BJ (cell line): ENCODE results near the gene CSF2. TPM values are rescaled to one million over a fixed set of nuclear protein-coding genes. Genes with fewer than 3 reads are reported as not detected.

Experiments used
- CTCF ChIA-PET: fragments of 350-600 bp; formaldehyde crosslinking; extraction: SDS; loops from one replicate; lab custom pipeline; 2021; ENCODE audit warnings: antibody characterized with exemption, inconsistent platforms; lab: Yijun Ruan, JAX
- POLR2A ChIA-PET: fragments of 300-600 bp; sonication (Branson Sonifier 250); formaldehyde crosslinking; extraction: SDS; loops from one replicate; lab custom pipeline; 2021; ENCODE audit warnings: antibody characterized with exemption; lab: Charles Lee
- DNase-seq: peaks from one replicate; pipeline ENCODE4 v3.0.0-alpha.2; 2011; ENCODE audit warnings: low read depth
- H3K27me3 ChIP-seq: 2 replicates; pipeline ENCODE4 v1.6.0; 2011; ENCODE audit warnings: low read length; ENCODE audit not compliant: control insufficient read depth, insufficient read depth
- H3K36me3 ChIP-seq: 2 replicates; pipeline ENCODE4 v1.5.1; 2011; ENCODE audit warnings: low read length; ENCODE audit not compliant: control insufficient read depth, insufficient read depth
- H3K4me3 ChIP-seq: 2 replicates; pipeline ENCODE4 v1.5.1; 2011; ENCODE audit warnings: low read depth, mild to moderate bottlenecking, control low read depth, low read length
- polyA plus RNA-seq: library from polyadenylated mRNA; depleted of rRNA; stranded (reverse); fragments of >200 nt; gene quantifications from 2 replicates; pipeline ENCODE4 v1.2.3, GENCODE V29; 2011
- TF ChIP-seq, protein P1 (sequence below): IDR thresholded peaks from 2 replicates; pipeline ENCODE4 v1.5.1; 2011; ENCODE audit warnings: low read depth, mild to moderate bottlenecking, control low read depth, inconsistent platforms, low read length, moderate library complexity; ENCODE audit not compliant: insufficient read depth

Gene CSF2
- polyA plus RNA-seq, 1 experiment: not detected

DNA sequence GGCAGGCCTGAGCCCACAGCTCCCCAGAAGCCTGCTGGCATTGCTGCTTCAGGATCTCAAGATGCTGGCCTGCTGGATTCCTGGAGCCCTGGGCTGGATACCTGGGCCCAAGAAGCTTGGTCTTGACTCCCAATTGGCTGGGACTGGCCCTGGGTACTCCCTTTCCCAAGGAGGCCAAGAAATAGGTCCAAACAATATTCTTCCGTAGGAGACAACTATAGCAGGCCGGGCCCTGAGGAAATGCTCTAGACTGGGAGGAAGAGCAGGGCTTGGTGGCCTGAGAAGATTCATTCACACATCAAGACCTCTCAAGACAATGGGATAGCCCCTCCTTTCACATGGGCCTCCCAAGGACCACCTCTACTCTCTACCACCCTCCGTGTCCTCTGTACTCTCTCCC is 7.9 kb downstream of the CSF2 start:
- Histone ChIP-seq H3K4me3 (no peak overlapping the region), H3K36me3 (no peaks in the 10 kb centered on the region), H3K27me3 (no peaks in the 10 kb centered on the region)
- DNase-seq: no peak
- TF ChIP-seq, protein P1, sequence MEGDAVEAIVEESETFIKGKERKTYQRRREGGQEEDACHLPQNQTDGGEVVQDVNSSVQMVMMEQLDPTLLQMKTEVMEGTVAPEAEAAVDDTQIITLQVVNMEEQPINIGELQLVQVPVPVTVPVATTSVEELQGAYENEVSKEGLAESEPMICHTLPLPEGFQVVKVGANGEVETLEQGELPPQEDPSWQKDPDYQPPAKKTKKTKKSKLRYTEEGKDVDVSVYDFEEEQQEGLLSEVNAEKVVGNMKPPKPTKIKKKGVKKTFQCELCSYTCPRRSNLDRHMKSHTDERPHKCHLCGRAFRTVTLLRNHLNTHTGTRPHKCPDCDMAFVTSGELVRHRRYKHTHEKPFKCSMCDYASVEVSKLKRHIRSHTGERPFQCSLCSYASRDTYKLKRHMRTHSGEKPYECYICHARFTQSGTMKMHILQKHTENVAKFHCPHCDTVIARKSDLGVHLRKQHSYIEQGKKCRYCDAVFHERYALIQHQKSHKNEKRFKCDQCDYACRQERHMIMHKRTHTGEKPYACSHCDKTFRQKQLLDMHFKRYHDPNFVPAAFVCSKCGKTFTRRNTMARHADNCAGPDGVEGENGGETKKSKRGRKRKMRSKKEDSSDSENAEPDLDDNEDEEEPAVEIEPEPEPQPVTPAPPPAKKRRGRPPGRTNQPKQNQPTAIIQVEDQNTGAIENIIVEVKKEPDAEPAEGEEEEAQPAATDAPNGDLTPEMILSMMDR: no peak
- POLR2A ChIA-PET: no interaction called here
- CTCF ChIA-PET: interaction anchor here (1.5 to 2.3 kb wide), 2 partner anchors 18 to 109 kb away, joined by 4 to 5 read pairs; no protein-coding TSS in a partner anchor

DNA sequence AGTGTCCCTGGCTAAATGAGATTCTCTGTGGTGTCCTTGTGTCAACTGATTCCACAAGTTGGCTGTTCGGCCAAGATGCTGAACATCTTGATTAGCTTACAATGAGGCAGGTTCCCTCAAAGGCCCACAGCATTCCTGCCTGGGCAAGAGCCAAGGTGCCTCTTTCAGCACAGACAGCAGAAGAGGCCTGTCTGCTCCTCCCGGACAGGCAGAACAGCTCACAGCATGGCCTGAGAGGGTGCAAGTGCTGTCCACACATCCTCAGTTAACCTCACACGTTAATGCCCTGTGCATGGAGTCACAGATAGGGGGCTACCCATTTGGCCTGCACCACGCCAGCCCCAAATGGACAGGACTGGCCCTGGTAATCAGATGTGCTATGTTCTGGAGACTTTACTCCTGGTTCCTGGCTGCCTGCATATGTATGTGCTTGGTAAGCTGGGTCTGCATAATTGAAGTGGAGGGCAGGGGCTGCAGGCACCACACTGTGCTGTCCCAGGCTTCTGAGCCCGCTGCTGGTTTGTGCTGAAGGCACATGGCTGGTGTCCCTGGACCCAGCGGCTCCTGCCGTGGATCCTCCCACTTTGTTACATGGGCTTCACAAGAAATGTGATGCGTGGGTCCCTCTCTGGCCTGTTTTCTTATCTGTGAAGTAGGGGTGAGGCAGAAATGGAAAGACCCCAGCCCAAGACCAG is 8.9 kb downstream of the CSF2 start:
- Histone ChIP-seq H3K27me3 (no peaks in the 10 kb centered on the region), H3K4me3 (no peak overlapping the region), H3K36me3 (no peaks in the 10 kb centered on the region)
- DNase-seq: no peak
- POLR2A ChIA-PET: interaction anchor here (0.6 kb wide), 1 partner anchor 9 kb away, joined by 3 read pairs; the partner anchor contains the start of gene CSF2
- TF ChIP-seq, protein P1: no peak
- CTCF ChIA-PET: interaction anchor here (1.0 to 1.5 kb wide), 3 partner anchors 9 to 108 kb away, joined by 3 to 4 read pairs (median 3); partner anchors contain the start of gene CSF2

DNA sequence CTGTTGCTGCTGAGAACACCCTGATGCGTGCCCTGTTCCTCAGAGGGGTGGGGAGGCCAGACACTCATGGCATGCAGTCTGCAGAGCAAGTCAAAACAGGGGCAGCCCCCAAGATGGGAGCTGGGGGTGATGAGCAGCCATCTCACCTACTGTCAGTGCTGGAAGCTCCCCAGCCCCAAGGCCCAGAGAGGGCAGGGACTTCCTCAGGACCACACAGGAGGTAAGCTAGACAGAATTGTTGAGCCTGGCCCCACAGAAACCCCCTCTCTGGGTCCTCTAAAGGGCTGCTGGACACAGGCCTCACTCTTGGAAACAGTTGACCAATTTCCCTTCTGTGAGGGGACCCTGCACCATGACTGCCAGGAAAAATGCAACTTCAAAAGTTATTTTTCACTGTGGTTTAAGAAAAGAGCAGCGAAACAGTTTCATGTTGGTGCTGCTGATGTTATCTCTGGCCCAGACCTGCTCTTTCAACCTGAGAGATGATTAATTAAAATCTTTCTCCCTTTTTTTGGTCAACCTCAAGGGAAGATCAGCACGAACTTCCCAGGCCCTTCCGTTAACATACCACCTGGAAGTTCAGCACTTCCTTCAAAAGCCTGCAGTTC is 9.6 kb downstream of the CSF2 start:
- POLR2A ChIA-PET: interaction anchor here (0.6 kb wide), 1 partner anchor 9 kb away, joined by 3 read pairs; the partner anchor contains the start of gene CSF2
- H3K4me3 ChIP-seq: no peak overlapping the region
- no peaks in the 10 kb centered on the region for H3K36me3 ChIP-seq
- CTCF ChIA-PET: interaction anchor here (1.0 to 1.5 kb wide), 3 partner anchors 10 to 107 kb away, joined by 3 to 4 read pairs (median 3); partner anchors contain the start of gene CSF2
- TF ChIP-seq, protein P1: no peak
- no peaks in the 10 kb centered on the region for H3K27me3 ChIP-seq
- DNase-seq: no peak

DNA sequence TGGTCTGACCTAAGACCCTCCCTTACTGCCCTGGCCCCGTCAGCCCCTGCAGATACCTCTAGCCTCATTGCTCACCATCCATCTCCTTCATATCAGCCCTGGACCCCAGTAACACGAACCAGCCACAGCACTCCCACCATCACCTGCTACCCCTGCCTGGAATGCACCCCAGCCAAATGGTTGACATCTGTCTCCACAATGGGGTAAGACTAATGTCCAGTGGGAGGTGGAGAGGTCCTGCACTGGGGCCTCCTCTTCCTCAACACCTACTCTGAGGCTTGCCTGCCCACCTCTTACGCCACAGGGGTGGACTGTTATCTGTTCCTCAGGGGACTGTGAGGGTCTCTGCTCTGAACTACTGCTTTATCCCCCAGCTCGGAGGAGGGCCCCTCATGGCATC is 12.1 kb downstream of the CSF2 start:
- Histone ChIP-seq H3K4me3 (no peak overlapping the region), H3K36me3 (no peaks in the 10 kb centered on the region), H3K27me3 (no peaks in the 10 kb centered on the region)
- TF ChIP-seq, protein P1: no peak
- DNase-seq: no peak
- POLR2A ChIA-PET: interaction anchor here (1.0 kb wide), 1 partner anchor 19 kb away, joined by 6 read pairs; no protein-coding TSS in a partner anchor
- CTCF ChIA-PET: interaction anchor here (1.1 to 2.6 kb wide), 4 partner anchors 9 to 94 kb away, joined by 3 to 9 read pairs (median 7); partner anchors contain the start of gene CSF2

DNA sequence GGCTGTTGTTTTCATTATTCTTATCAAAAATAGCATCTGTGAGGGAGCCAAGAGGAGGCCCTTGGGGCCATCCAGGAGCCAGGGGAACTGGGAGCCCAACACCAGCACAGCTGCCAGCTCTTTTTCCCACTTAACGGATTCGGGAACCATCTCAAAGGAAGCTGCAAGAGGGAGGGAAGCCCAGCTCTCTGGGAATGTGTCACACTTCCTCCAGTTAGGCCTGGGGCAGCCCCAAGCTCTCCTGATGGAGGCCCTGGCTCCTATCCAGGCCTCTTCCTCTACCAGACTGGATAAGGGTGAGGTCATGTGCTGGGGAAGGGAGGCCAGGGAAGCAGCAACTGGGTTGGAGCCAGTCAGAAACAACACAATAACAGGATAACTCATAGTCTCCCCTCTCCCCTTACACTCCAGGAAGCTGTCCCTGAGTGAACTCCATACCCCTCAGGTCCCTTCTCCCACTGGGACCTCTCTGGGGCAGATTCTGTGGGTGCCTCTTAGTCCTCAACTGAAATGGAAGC is 12.7 kb downstream of the CSF2 start:
- ChIA-PET CTCF (interaction anchor here (1.1 to 2.9 kb wide), 5 partner anchors 8 to 94 kb away, joined by 3 to 12 read pairs (median 9); partner anchors contain the start of gene CSF2), POLR2A (interaction anchor here (1.0 kb wide), 1 partner anchor 18 kb away, joined by 6 read pairs; no protein-coding TSS in a partner anchor)
- peak; percentile 66 for DNase-seq
- TF ChIP-seq, protein P1: no peak
- Histone ChIP-seq H3K27me3 (no peaks in the 10 kb centered on the region), H3K36me3 (no peaks in the 10 kb centered on the region), H3K4me3 (no peak overlapping the region)
